ENCODE data around the gene MTA1.
A peak's percentile ranks its signal among the peaks of the same experiment; 100 is the strongest.

MTA1 gene

GRCh38 chr14:105426416-105427130 is 6.9 kb downstream of the MTA1 start:
- DNase-seq = no peak

DNA sequence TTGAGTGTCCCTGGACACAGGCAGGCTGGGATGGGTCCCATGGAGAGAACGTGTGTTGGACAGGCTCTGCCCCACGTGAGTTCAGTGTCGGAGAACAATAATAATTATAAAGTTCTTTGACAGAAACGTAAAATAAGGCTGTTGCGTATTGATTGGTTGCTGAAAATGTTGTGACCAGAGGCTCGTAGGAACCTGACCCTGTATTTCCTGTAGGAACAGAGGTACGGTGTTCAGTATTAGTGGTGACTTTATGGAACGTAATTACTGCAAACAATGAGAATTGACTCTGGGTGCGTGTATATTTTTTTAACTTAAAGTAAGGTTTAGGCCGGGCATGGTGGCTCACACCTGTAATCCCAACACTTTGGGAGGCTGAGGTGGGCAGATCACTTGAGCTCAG is 7.8 kb downstream of the MTA1 start:
- DNase-seq = no peak

DNA sequence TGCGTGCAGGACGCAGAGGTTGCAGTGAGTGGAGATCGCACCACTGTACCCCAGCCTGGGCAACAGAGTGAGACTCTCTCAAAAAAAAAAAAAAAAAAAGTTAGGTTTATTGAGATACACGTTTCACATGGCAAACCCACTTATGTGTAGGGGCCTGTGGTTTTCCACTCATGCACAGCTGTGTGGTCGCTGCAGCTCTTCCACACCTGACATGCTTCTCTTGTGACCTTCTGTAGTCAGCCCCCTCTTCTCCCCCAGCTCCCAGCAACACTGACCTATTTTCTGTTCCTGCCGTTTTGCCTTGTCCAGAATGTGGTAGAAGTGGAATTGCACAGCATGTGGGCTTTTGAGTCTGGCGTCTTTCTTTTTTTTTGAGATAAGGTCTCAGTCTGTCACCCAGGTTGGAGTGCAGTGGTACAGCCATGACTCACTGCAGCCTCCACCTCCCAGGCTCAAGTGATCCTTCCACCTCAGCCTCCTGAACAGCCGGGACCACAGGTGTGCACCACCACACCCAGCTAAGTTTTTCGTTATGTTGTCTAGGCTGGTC is 8.4 kb downstream of the MTA1 start:
- DNase-seq = no peak

- no peak for DNase-seq
Measured at GRCh38 chr14:105430042-105430441, 10.4 kb downstream of the MTA1 start.

DNA sequence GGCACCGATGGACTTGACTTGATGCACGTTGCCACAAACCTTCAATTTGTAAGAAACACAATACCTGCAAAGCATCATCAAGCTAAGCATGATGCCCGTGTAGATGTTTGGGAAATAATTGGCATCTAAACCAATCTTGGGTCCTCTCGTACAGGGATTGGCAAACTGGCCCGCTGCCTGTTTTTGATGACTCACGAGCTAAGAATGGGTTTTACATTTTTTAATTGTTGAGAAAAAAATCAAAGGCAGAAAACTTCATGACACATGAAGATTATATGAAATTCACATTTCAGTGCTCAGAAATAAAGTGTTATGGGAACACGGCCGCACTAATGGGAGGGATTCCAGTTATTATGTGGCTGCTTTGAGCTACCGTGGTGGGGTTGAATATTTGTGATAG is 10.9 kb downstream of the MTA1 start:
- peak; percentile 23 to 71 for DNase-seq

DNA sequence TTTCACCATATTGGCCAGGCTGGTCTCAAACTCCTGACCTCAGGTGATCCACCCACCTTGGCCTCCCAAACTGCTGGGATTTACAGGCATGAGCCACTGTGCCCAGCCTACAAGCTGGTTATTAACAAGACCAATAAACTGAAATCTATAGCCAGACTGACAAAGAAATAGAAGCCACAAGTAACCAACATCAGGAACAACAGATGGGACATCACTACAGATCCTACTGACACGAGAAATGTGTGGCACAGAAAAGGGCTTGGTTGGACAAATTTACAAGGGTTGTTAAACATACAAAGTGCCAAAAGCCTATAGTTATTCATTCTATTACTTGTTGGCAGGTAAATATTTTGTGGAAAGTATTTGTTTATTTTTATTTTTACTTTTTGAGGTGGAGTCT is 11.6 kb downstream of the MTA1 start:
- no peak for DNase-seq

DNA sequence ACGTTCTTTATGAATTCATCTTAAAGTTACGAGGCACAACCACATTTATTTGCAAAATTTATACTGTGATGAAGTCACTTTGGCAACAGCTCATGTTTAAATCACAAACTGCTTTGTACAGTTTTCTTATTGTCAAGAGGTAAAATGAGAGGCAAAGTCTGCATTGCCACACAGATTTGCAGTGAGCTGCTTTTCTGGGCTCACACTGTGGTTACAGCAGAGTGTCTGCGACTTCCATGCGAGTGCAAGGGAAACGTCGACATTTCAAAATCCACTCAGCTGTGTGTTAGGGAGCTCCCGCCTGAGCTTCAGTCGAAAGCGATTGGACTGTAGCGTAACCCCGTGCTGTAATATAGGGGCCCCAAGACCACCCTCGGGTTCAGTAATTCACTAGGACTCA is 13.0 kb downstream of the MTA1 start:
- no peak for DNase-seq

DNA sequence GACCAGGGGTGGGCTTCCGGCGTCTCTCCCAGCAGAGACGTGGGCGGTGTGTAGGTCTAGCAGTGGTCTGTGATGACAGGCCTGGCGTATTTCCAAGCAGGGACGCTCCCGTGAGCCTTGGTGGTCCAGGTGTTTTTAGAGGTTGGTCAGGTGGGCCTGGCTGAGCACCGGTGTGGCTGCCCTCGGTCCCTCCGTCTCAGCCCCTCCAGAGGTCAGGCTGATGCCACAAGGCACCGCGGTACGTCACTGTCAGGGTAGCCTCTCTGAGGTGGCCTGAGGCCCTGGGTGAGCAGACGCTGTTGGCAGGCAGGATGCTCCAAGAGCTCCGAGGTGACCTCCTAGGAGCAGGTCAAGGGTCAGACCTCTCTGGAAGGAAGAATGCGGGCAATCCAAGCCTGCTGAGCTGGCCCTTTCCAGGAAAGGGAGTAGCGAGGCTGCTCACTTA is 13.6 kb downstream of the MTA1 start:
- DNase-seq = no peak

GRCh38 chr14:105436402-105436801 is 16.8 kb downstream of the MTA1 start:
- no peak for DNase-seq

GRCh38 chr14:105436891-105437722 is 17.5 kb downstream of the MTA1 start:
- DNase-seq = no peak

DNA sequence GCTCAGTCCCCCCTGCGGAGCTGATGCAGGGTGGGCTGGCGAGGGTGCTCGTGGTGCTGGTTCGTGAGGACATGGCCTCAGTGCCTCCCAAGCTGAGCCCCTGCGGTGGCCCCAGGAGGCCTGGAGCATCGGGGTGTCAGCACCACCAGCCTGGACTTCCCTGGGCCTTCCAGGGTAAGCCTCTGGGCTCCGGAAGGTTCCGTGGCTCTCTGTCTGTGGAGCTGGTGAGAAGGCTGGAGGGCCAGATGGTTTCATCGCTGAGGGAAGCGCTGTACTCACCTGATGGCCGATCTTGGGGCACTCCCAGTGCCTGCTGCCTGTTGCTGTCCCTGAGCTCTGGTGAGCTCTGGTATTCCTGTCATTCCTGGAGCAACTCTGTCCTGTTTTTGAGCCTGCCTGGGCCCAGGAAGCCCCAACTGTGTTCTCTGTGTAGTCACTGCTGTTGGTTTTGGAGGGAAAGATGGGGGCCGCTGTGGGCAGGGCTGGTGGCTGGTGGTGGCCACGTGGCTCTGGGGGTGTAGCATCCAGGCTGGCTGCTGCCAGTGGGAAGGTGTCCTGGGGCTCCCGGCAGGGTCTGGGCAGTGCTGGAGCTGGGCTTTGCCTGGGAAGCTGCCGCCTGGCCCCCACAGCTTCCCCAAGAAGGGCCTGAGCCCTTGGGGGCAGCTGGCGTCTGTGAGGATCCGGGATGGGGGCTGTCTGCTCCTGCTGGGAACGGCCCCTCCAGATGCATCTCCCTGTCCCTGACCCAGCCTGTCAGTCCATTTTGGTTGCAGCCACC is 18.3 kb downstream of the MTA1 start:
- DNase-seq = no peak

DNA sequence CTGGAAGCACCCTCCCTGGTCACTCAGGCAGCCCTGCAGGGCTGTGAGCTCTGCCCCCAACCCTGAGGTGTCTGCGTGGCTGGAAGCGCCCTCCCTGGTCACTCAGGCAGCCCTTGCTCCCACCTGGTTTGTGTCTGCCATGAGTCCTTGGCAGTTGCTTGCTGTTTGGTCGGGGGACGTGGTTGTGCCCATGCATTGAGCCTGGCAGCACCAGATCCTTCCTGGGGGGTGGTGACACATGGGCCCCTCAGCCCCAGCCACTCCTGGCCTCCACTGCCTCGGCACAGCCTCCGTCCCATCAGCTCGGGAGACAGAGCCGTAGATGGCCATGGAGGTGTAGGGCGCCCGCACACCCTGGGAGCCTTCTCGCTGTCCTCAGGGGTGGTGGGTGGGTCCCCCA is 19.6 kb downstream of the MTA1 start:
- no peak for DNase-seq

DNA sequence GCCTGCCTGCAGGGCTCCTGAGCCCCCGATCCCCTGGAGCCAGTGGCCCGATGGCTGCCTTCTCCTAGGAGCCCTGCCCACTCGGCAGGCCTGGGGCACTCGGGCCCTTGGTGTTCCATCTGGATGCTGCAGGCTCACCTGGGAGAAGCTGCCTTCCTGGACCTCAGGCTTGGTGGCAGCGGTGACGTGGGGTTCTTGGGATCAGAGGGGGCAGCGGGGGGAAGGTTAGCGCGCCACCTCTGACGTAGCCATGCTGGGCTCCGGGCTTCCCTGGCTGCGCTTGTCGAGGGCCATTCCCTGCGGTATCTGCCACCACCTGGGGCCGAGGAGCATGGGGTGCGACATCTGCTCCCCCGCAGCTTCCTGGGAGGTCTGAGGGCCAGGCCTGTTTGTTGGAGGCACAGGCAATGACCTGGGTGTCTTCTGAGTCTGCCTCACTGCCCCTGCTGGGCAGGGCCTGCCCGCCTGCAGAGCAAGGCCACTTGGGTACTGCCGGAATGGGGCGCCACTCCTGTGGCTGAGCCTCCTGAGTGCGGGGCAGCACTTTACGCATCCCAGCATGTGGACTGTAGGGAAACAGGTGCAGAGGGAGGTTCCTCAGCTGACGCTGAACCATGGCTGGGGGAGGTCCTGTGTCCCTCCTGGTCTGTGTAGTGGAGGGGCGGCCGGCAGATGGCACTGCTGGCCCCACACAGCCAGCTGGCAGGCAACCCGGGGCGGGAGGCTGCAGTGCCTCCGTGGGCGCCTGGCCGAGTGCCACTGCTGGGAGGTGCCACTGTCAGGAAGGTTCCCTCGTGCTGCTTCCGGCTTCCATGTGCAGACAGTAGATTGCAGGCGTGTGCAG is 20.3 kb downstream of the MTA1 start:
- no peak for DNase-seq

- no peak for DNase-seq
Measured at GRCh38 chr14:105440554-105440900, 20.9 kb downstream of the MTA1 start.

GRCh38 chr14:105440992-105441391 is 21.4 kb downstream of the MTA1 start:
- no peak for DNase-seq

GRCh38 chr14:105442125-105442524 is 22.5 kb downstream of the MTA1 start:
- DNase-seq = no peak

- no peak for DNase-seq
Measured at GRCh38 chr14:105442834-105443233, 23.2 kb downstream of the MTA1 start.

- no peak for DNase-seq
Measured at GRCh38 chr14:105444859-105445258, 25.2 kb downstream of the MTA1 start.

DNA sequence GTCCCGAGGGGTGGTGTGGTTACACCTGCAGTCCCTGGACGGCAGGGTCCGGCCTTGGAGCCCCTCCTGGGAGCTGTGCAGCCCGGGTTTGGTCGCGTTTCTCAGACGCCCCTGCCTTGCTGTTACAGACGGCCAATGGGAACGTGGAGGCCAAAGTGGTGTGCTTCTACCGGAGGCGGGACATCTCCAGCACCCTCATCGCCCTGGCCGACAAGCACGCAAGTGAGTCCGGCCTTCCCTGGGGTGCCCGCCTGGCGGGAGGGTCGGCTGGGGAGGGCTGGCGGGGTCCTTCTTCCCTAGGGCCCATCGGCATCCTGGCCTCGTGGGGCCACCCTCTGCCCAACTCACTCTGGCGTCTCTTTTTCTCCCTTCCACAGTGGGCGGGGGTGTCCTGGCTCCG is 25.7 kb downstream of the MTA1 start:
- DNase-seq = no peak

GRCh38 chr14:105445901-105446845 is 26.5 kb downstream of the MTA1 start:
- DNase-seq = no peak

DNA sequence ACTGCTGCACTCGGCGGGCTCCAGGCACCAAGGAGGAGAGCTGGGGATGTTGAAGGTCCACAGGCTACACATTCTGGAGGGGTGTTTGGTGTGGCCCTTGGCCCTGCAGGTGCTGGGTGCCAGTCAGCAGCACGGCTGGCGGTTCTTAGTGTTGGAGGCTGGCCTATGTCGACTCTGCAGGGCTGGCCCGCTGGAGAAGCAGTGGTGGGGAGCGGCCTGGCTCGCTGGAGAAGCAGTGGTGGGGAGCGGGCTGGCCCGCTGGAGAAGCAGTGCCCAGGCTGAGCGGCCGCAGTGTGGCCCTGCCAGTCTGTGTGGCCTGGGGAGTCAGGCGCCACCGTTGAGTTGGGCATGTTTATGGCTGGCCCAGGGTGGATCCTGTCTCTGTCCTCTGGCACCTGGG is 27.3 kb downstream of the MTA1 start:
- no peak for DNase-seq

Data from SW 1271 (cell line).